ENCODE measurements around the gene TAX1BP3. TPM values are rescaled to one million over a fixed set of nuclear protein-coding genes. Genes with fewer than 3 reads are reported as not detected.
A peak's percentile ranks its signal among the peaks of the same experiment; 100 is the strongest.

Gene TAX1BP3
- total and polyA plus RNA-seq, 2 of the 4 experiments (the other 2 are of a cell fraction), result 146 to 176 TPM

- Histone ChIP-seq H3K9ac (ENCODE audit: low read depth, low read length) (no peak overlapping the region), H3K56ac (ENCODE audit: extremely low read depth, insufficient read depth, low read length) (no peak overlapping the region), H2AK5ac (ENCODE audit: low read depth, low read length) (no peak overlapping the region; the same call in 1 of the 2 replicates), H3K27me3 (ENCODE audit: control insufficient read depth, insufficient read depth, low read length) (peaks cover 17% of the 10 kb centered on the region), H3K23ac (ENCODE audit: low read depth, low read length) (peak overlapping the region; percentile 38; the same call in 1 of the 2 replicates), H2BK15ac (ENCODE audit: low read depth, low read length) (no peak overlapping the region), H4K91ac (ENCODE audit: insufficient read depth, low read depth, low read length) (no peak overlapping the region), H3K14ac (replicated peaks; ENCODE audit: low read depth, low read length) (no peak overlapping the region), H3K18ac (ENCODE audit: low read depth, low read length) (no peak overlapping the region), H3K4me1 (ENCODE audit: control insufficient read depth, insufficient read depth, low read length) (peaks cover 4% of the 10 kb centered on the region; the same call in 1 of the 2 replicates), H3K4me3 (ENCODE audit: insufficient read depth, low read depth, low read length) (peak overlapping the region; percentile 79), H3K9me1 (ENCODE audit: insufficient read depth, low read length) (no peaks in the 10 kb centered on the region), H3K4ac (ENCODE audit: low read depth, low read length) (no peak overlapping the region), H3K27ac (ENCODE audit: insufficient read depth, low read length) (no peak overlapping the region), H3K36me3 (ENCODE audit: control insufficient read depth, insufficient read depth, low read length) (no peaks in the 10 kb centered on the region), H3K9me3 (ENCODE audit: control insufficient read depth, insufficient read depth, low read length) (peaks cover 12% of the 10 kb centered on the region), H4K8ac (ENCODE audit: low read depth in 2 of 2, low read length in 2 of 2) (no peak overlapping the region), H2AFZ (replicated peaks; ENCODE audit: low read length, poor library complexity) (peak overlapping the region; percentile 94), H2BK20ac (ENCODE audit: low read depth, low read length) (no peak overlapping the region), H2BK5ac (ENCODE audit: low read depth, low read length, poor library complexity, severe bottlenecking) (no peak overlapping the region), H4K20me1 (ENCODE audit: insufficient read depth, low read length) (no peaks in the 10 kb centered on the region), H3K79me1 (ENCODE audit: low read depth in 1 of 2, low read length in 2 of 2) (no peaks in the 10 kb centered on the region), H4K5ac (ENCODE audit: low read depth, low read length) (no peak overlapping the region), H3K4me2 (ENCODE audit: low read depth, low read length) (peak overlapping the region; percentile 90), H2BK120ac (ENCODE audit: low read depth, low read length) (no peak overlapping the region), H2AK9ac (replicated peaks; ENCODE audit: low read depth, low read length, poor library complexity) (peak overlapping the region; percentile 55)
- POLR2A ChIA-PET (ENCODE audit: unreplicated experiment), result no interaction called here
- TF ChIP-seq CHD1 (IDR thresholded peaks at IDR 0.05; ENCODE audit: low read depth, low read length) (no peak), MAFK (IDR thresholded peaks at IDR 0.05; ENCODE audit: low read depth, low read length) (no peak), CEBPB (IDR thresholded peaks at IDR 0.05; ENCODE audit: low read depth, low read length) (no peak)
- WGBS, 2 experiments (ENCODE audit: extremely low coverage in 2 of 2, insufficient read length in 1 of 2), result 0% methylated on average over 3 of the region's 17 CpGs; no CpG with 5 or more reads in 1 of the 2 experiments
- CTCF ChIA-PET, result interaction anchor here (1.0 to 1.1 kb wide), 2 partner anchors 13 to 37 kb away, joined by 3 read pairs; no protein-coding TSS in a partner anchor
- ATAC-seq (ENCODE audit: low read depth), result peak; percentile 42
- no TSS peak for BruUV-seq (replicated peaks)
- intact Hi-C loops (cut with micrococcal nuclease), result loop anchor here (1.0 kb wide), 1 partner anchor 39 kb away; no protein-coding TSS in a partner anchor
- dilution Hi-C loops (cut with HindIII; ENCODE audit: low sequenced_read_pairs, unreplicated experiment), result no loop called here
- no peak for DNase-seq
- in situ Hi-C loops (cut with MboI; ENCODE audit: low sequenced_read_pairs), result no loop called here
These were observed 26.8 kb upstream of the TAX1BP3 start for GRCh38 chr17:3695129-3695722.

All from IMR-90 (cell line).